ENCODE data around the gene MAS1L.
A peak's percentile ranks its signal among the peaks of the same experiment; 100 is the strongest.

MAS1L gene, protein sequence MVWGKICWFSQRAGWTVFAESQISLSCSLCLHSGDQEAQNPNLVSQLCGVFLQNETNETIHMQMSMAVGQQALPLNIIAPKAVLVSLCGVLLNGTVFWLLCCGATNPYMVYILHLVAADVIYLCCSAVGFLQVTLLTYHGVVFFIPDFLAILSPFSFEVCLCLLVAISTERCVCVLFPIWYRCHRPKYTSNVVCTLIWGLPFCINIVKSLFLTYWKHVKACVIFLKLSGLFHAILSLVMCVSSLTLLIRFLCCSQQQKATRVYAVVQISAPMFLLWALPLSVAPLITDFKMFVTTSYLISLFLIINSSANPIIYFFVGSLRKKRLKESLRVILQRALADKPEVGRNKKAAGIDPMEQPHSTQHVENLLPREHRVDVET

DNA sequence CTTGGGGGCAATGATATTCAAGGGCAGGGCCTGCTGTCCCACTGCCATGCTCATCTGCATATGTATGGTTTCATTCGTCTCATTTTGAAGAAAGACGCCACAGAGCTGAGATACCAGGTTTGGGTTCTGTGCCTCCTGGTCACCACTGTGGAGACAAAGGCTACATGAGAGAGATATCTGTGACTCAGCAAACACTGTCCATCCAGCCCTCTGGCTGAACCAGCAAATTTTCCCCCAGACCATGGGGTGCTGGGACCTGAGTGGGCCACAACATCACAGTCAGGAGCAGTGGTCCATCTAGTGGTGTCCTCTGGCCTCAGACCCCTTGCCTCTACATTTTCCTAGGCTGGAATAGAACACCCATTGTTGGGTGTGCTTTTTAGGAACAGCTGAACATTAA is at the start of gene MAS1L:
Gene MAS1L, minus strand, starts transcription at position 297 of the 400 bp plus-strand sequence. Its CDS starts 54 bp downstream, at position 243.
- no peak within 1 kb of the TSS for H3K27ac Mint-ChIP-seq (ENCODE audit: low read depth)
- no peaks in the 10 kb centered on the region for H3K36me3 Mint-ChIP-seq (ENCODE audit: insufficient read depth)
- peaks cover 52% of the 10 kb centered on the region for H3K27me3 Mint-ChIP-seq
- no peaks in the 10 kb centered on the region for H3K9me3 Mint-ChIP-seq
- no peak within 1 kb of the TSS for H3K4me3 Mint-ChIP-seq
- ATAC-seq (replicated peaks; ENCODE audit: extremely low read depth, poor library complexity, severe bottlenecking) (no peak), DNase-seq (ENCODE audit: low spot score in 2 of 2) (no peak)
- no peaks in the 10 kb centered on the region for H3K4me1 Mint-ChIP-seq

DNA sequence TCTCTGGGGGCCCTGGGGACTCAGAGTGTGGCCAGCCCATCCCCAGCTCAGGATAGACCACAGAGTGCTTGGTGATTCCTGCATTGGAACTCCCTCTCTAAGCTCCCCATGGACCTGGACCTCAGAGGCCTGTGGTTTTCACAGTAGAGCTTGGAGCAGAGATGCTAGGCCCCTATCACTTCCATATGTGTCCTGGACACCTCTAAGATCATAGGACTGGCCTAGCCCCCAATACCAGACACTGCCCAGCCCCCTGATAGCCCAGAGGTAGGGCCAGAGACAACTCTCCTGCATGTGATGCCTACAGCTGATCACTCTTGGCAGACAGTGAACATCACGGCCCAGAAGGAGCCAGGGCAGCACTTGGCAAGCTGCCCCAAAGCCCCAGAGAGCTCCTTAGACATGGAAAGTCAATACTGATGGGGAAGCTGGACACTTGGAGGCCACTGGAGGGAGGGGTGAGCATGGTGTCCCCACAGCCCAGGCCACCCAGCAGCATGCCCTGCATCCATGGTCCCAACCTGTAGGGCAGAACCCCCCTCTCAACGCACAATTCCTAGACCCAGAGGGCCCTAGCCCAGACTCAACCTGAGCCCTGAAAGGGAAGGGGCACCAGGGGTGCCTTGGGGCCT is 44.7 kb upstream of the MAS1L start:
- DNase-seq (ENCODE audit: low spot score in 2 of 2) (no peak), ATAC-seq (replicated peaks; ENCODE audit: extremely low read depth, poor library complexity, severe bottlenecking) (no peak)
- peaks cover 32% of the 10 kb centered on the region for H3K27me3 Mint-ChIP-seq
- H3K36me3 Mint-ChIP-seq (ENCODE audit: insufficient read depth): no peaks in the 10 kb centered on the region
- no peaks in the 10 kb centered on the region for H3K9me3 Mint-ChIP-seq
- no peak overlapping the region for H3K27ac Mint-ChIP-seq (ENCODE audit: low read depth)
- no peaks in the 10 kb centered on the region for H3K4me1 Mint-ChIP-seq
- no peak overlapping the region for H3K4me3 Mint-ChIP-seq

DNA sequence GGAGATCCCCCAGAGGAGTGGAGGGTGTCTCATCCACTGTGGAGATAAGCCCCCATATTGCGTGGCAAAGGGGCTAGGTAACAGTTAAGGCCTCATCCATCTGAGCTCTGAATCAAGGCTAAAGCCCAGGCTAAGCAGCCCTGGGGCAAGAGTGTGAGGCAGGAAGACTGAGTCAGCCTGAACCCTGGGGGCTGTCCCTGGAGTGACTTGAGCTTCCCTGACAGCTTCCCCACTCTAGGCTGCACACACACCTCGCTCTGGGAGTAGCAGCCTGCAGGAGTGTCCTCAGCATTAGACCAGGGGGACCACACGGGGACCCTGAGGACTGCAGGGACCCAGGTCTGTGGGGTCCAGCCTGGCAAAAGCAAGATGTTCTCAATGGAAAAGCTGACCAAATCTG is 43.9 kb upstream of the MAS1L start:
- no peak for DNase-seq (ENCODE audit: low spot score in 2 of 2)

DNA sequence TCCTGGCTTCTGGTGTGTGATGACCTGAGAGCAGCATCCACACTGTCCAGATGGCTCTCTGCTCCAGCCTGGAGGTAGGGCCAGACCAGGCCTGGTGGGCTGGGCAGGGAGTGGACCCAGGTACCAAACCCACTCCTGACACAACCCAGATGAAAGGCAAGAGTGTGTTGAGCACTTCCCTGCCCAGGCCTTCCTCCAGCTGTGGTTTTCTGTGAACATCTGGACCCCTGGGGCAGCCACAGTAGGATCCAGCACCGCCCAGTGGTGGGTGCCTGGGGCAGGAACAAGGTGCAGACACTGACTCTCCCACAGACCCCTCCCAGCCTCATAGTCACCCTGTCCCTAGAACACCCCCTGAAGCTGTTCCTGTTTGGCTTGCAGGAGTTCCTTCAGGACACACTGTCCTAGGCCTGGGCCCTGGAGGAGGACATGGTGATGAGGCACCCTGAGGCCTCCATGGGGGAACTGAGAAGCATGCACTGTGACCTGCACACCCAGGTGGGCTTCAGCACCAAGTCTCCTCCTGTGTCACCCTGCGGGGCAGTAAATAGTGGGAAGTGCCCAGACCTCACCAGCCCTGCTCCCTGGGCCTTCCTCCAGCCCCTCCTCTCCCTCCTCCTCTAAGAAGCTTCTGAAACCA is 43.0 kb upstream of the MAS1L start:
- Mint-ChIP-seq H3K36me3 (ENCODE audit: insufficient read depth) (no peaks in the 10 kb centered on the region), H3K27me3 (peaks cover 40% of the 10 kb centered on the region), H3K9me3 (no peaks in the 10 kb centered on the region), H3K27ac (ENCODE audit: low read depth) (no peak overlapping the region), H3K4me3 (no peak overlapping the region), H3K4me1 (no peaks in the 10 kb centered on the region)
- no peak for ATAC-seq (replicated peaks; ENCODE audit: extremely low read depth, poor library complexity, severe bottlenecking)
- no peak for DNase-seq (ENCODE audit: low spot score in 2 of 2)

More for the DNA sequence above, 43.9 kb upstream of the MAS1L start:
- Mint-ChIP-seq H3K9me3 (no peaks in the 10 kb centered on the region), H3K36me3 (ENCODE audit: insufficient read depth) (no peaks in the 10 kb centered on the region), H3K4me3 (no peak overlapping the region), H3K27ac (ENCODE audit: low read depth) (no peak overlapping the region), H3K27me3 (peaks cover 32% of the 10 kb centered on the region), H3K4me1 (no peaks in the 10 kb centered on the region)
- ATAC-seq (replicated peaks; ENCODE audit: extremely low read depth, poor library complexity, severe bottlenecking): no peak

DNA sequence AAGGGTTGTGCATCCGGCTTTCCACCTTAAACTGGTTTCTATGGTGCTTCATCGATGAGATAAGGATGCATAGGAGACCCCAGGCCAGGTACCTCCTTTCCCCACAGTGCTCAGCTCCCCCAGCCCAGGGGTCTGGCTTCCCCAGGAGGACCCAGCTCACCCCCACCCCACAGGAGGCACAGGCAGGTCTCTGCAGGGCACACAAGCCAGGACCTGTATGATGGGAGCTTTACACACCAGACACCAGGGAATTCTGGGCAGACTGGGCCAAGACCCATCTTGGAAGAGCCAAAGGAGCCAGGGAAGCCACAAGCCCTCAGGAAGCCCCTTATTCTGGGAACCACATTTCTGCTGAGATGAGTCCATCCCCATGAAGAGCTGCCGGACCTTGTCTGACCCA is 42.2 kb upstream of the MAS1L start:
- peaks cover 48% of the 10 kb centered on the region for H3K27me3 Mint-ChIP-seq
- H3K4me1 Mint-ChIP-seq: no peaks in the 10 kb centered on the region
- no peak overlapping the region for H3K27ac Mint-ChIP-seq (ENCODE audit: low read depth)
- H3K9me3 Mint-ChIP-seq: no peaks in the 10 kb centered on the region
- ATAC-seq (replicated peaks; ENCODE audit: extremely low read depth, poor library complexity, severe bottlenecking) (no peak), DNase-seq (ENCODE audit: low spot score in 2 of 2) (peak in 1 of 2 donors; percentile 5)
- no peak overlapping the region for H3K4me3 Mint-ChIP-seq
- no peaks in the 10 kb centered on the region for H3K36me3 Mint-ChIP-seq (ENCODE audit: insufficient read depth)

DNA sequence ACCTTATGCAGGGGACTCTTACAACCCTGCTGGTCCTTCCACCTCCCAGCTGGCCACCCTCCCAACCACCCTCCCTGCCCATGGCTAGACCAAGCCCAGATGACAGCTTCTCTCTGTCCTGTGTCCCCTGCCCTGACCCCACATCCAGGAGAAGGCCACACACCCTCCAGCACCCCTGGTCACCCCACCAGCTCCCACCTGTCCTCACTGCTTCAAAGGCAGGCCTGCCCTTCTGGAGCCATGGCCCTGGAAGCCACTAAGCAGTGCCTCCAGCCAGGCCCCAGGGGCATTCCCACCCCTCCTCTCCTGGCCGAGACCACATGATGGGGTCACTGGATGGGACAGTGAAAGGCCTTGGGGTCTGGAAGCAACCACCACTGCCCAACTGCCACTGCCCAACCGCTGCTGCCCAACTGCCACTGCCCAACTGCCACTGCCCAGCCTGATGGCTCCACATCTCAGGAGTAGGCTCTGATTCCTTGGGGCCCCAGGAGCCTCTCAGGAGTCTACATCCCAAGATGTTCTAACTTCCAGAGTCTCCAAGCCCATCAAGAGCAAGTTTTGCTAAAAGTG is 41.3 kb upstream of the MAS1L start:
- no peak overlapping the region for H3K27ac Mint-ChIP-seq (ENCODE audit: low read depth)
- no peaks in the 10 kb centered on the region for H3K36me3 Mint-ChIP-seq (ENCODE audit: insufficient read depth)
- ATAC-seq (replicated peaks; ENCODE audit: extremely low read depth, poor library complexity, severe bottlenecking) (no peak), DNase-seq (ENCODE audit: low spot score in 2 of 2) (peak in 1 of 2 donors; percentile 8)
- no peaks in the 10 kb centered on the region for H3K9me3 Mint-ChIP-seq
- no peak overlapping the region for H3K4me3 Mint-ChIP-seq
- peaks cover 50% of the 10 kb centered on the region for H3K27me3 Mint-ChIP-seq
- no peaks in the 10 kb centered on the region for H3K4me1 Mint-ChIP-seq

DNA sequence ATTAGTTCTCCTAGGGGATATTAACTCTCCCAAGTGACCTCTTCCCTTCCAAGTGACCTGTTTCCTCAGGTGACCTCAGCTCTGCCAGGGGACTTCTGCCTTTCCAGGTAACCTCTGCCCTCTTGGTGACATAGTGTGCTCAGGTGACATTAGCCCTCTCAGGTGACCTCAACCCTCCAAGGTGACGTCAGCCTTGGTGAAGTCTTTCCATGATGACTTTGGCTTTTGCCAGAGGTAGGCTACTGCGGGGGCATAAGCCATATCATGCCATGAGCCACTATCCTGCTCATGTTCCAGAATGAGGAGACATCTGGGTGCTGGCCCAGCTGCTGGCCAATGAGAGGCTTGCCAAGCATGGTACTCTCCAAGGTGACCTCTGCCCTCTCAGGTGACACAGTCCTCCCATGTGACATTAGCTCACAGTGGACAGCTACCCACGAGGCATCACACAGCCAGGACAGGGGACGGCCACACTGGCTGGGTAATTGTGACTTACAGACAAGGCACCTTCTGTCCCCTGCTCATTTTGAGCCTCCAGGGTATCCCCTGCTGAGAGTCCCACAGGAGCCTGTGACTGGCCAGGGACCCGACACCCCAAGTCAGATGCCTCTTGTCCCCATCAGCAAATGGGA is 40.7 kb upstream of the MAS1L start:
- peaks cover 55% of the 10 kb centered on the region for H3K27me3 Mint-ChIP-seq
- no peak overlapping the region for H3K27ac Mint-ChIP-seq (ENCODE audit: low read depth)
- H3K36me3 Mint-ChIP-seq (ENCODE audit: insufficient read depth): no peaks in the 10 kb centered on the region
- no peak overlapping the region for H3K4me3 Mint-ChIP-seq
- H3K4me1 Mint-ChIP-seq: no peaks in the 10 kb centered on the region
- no peak for ATAC-seq (replicated peaks; ENCODE audit: extremely low read depth, poor library complexity, severe bottlenecking)
- DNase-seq (ENCODE audit: low spot score in 2 of 2): peak in 1 of 2 donors; percentile 8
- no peaks in the 10 kb centered on the region for H3K9me3 Mint-ChIP-seq

DNA sequence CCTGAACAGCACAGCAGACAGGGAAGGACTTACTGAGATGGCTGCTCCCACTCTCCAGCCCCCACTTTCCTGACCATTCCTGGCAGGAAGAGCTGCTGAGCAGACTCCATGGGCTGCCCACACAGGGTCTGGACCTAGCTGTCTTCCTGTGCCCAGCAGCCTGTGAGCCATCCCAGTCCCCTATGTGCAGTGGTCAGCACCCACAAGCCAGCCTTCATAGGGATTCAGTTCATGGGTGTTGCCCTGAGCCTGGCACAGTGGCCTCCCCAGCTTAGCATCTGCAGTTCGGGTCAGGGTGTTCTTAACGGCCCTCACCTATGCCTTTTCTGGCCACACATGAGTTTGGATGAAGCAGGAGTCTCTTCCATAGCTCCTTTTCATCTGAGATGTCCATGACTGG is 39.8 kb upstream of the MAS1L start:
- no peak overlapping the region for H3K27ac Mint-ChIP-seq (ENCODE audit: low read depth)
- H3K4me3 Mint-ChIP-seq: no peak overlapping the region
- H3K4me1 Mint-ChIP-seq: no peaks in the 10 kb centered on the region
- peak in 1 of 2 donors; percentile 9 for DNase-seq (ENCODE audit: low spot score in 2 of 2)
- no peaks in the 10 kb centered on the region for H3K9me3 Mint-ChIP-seq
- H3K27me3 Mint-ChIP-seq: peaks cover 64% of the 10 kb centered on the region
- no peak for ATAC-seq (replicated peaks; ENCODE audit: extremely low read depth, poor library complexity, severe bottlenecking)
- no peaks in the 10 kb centered on the region for H3K36me3 Mint-ChIP-seq (ENCODE audit: insufficient read depth)

DNA sequence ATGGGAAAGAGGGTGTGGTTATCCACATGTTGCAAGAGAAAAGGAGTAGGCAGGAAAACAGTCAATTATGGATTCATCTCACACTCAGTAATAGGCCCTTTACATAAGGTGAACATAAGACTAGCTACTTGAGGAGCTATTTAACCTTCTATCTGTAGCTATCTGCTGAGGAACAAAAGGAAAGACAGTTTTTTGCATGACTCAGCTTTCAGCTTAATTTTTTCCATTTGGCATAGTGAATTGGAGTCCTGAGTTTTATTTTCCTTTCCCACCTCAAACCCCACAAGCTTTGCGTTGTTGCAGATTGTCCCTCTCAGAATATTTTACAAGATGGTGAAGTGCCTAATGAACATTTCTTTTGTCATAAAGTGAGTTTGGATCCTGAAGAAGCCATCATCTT is 39.4 kb upstream of the MAS1L start:
- Mint-ChIP-seq H3K27ac (ENCODE audit: low read depth) (no peak overlapping the region), H3K36me3 (ENCODE audit: insufficient read depth) (no peaks in the 10 kb centered on the region), H3K4me1 (no peaks in the 10 kb centered on the region), H3K4me3 (no peak overlapping the region), H3K9me3 (no peaks in the 10 kb centered on the region), H3K27me3 (peaks cover 66% of the 10 kb centered on the region)
- DNase-seq (ENCODE audit: low spot score in 2 of 2) (no peak), ATAC-seq (replicated peaks; ENCODE audit: extremely low read depth, poor library complexity, severe bottlenecking) (no peak)

DNA sequence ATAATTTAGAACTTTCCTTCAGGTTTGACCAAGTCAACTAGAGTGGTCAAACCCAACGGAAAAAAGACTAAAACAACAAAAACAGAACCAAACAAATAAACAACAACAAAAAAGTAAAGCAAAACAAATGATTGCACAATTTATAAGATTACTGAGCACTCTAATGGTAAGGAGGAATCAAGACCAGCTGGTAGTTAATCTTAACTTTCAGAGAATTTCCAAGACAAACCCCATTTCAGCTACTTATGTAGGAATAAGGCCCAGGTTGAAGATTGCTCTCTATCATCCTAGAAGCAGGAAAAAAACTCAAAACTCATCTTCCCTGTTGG is 37.5 kb upstream of the MAS1L start:
- Mint-ChIP-seq H3K4me1 (no peaks in the 10 kb centered on the region), H3K36me3 (ENCODE audit: insufficient read depth) (no peaks in the 10 kb centered on the region), H3K4me3 (no peak overlapping the region), H3K27ac (ENCODE audit: low read depth) (no peak overlapping the region), H3K27me3 (peaks cover 71% of the 10 kb centered on the region), H3K9me3 (no peaks in the 10 kb centered on the region)
- ATAC-seq (replicated peaks; ENCODE audit: extremely low read depth, poor library complexity, severe bottlenecking) (no peak), DNase-seq (ENCODE audit: low spot score in 2 of 2) (no peak)

DNA sequence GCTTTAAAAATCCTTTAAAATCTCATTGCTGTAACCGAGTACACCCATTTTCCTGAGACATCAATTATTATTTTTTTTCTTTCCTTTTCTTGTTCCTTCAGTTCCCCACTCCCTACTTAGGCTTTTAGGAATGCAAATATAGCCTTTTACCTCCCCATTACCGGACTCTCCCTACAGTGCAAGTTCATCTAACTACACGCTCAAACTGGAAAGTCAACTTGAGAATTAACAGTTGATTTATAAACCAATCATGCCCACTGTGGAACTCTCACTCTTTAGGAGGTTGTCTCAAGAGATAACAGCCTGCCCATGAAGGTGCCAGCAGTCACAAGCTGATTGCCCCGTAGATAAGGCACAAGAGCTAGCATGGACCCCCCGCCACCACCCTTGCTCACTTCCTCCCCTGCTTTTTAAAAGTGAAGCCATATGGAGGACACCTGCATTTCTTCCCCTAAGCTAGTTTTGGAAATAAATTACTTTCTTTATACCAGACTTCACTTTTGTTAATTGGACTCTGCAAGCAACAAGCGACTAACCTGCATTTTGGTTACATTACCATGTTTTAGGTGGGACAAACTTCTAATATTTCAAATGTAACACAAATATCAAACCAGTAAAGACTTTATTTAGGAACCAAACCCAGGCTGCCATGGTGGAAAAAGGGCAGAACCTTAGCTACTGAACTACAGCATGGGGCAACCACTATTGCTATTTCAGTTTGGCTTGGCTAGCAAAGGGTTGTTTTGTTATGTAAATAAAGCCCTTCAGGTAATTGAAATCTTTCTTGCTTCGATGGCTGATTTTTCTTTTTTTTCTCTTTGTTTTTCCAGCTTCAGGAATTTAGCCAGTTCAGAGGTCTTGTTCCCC is 36.9 kb upstream of the MAS1L start:
- Mint-ChIP-seq H3K4me3 (no peak overlapping the region), H3K27me3 (peaks cover 77% of the 10 kb centered on the region), H3K9me3 (no peaks in the 10 kb centered on the region), H3K4me1 (no peaks in the 10 kb centered on the region), H3K36me3 (ENCODE audit: insufficient read depth) (no peaks in the 10 kb centered on the region), H3K27ac (ENCODE audit: low read depth) (no peak overlapping the region)
- no peak for ATAC-seq (replicated peaks; ENCODE audit: extremely low read depth, poor library complexity, severe bottlenecking)
- DNase-seq (ENCODE audit: low spot score in 2 of 2): peak in 1 of 2 donors; percentile 6

DNA sequence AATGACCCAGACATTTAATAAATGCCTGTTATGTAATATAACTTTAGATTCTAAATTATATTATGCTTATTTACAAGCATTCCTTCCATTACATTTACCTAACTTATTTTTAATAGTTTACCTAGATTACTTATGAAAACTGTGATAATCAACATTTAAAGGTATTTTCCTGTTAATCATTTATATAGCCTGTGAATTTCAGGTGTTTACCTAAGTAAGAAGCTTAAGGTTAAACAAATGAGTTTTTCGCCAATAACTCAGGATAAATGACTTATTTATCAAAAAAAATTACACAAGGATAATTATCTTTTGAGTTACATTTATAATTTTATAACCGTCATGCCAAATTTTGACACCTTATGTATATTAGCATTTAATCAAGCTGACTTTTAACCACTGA is 36.3 kb upstream of the MAS1L start:
- Mint-ChIP-seq H3K4me1 (no peaks in the 10 kb centered on the region), H3K9me3 (no peaks in the 10 kb centered on the region), H3K27ac (ENCODE audit: low read depth) (no peak overlapping the region), H3K4me3 (no peak overlapping the region), H3K36me3 (ENCODE audit: insufficient read depth) (no peaks in the 10 kb centered on the region), H3K27me3 (peaks cover 71% of the 10 kb centered on the region)
- DNase-seq (ENCODE audit: low spot score in 2 of 2): no peak
- ATAC-seq (replicated peaks; ENCODE audit: extremely low read depth, poor library complexity, severe bottlenecking): no peak
